Body of pancreas (tissue), 4 donors: ENCODE results near the gene DRGX.

ENCODE experiments used
- CTCF ChIP-seq, 7 experiments: fragments of 450-650 bp in 4 of 7; fragments of 200-600 bp in 3 of 7; sonication (generic) in 3 of 7; IDR thresholded peaks; one replicate each; pipeline ENCODE4 v1.5.1; 2016 to 2019; ENCODE audit warnings: antibody characterized with exemption in 7 of 7
- POLR2A ChIP-seq, 3 donors: fragments of 450-650 bp; IDR thresholded peaks; one replicate each; pipeline ENCODE4 v1.6.1; 2016; ENCODE audit warnings: antibody characterized with exemption in 3 of 3, mild to moderate bottlenecking in 2 of 3

GRCh38 chr10:49319206-49319605 lies 76.7 kb downstream of the DRGX start:
- TF ChIP-seq CTCF (IDR thresholded peaks at IDR 0.05), result no peak
- TF ChIP-seq POLR2A (IDR thresholded peaks at IDR 0.05), result no peak
